Osteoblast (primary cell): ENCODE measurements around the gene IRF7. TPM values are rescaled to one million over a fixed set of nuclear protein-coding genes. Genes with fewer than 3 reads are reported as not detected.

ENCODE experiments used
- DNase-seq: peaks from one replicate; pipeline ENCODE4 v3.0.0; 2011; ENCODE audit warnings: low spot score, mixed read lengths; ENCODE audit not compliant: insufficient read length; ENCODE audit errors: missing footprints
- H2AFZ ChIP-seq: 2 replicates; pipeline ENCODE4 v1.6.0; 2011; ENCODE audit warnings: mild to moderate bottlenecking, low read length
- H3K27ac ChIP-seq: 2 replicates; pipeline ENCODE4 v1.5.1; 2011; ENCODE audit warnings: mild to moderate bottlenecking, low read depth, low read length, moderate library complexity
- H3K27me3 ChIP-seq: 2 replicates; pipeline ENCODE4 v1.6.0; 2012; ENCODE audit warnings: mild to moderate bottlenecking, control low read depth, inconsistent platforms, low read length, moderate library complexity; ENCODE audit not compliant: insufficient read depth
- H3K36me3 ChIP-seq: 2 replicates; pipeline ENCODE4 v1.5.1; 2011; ENCODE audit warnings: mild to moderate bottlenecking, low read length, control low read depth, moderate library complexity; ENCODE audit not compliant: insufficient read depth
- H3K4me1 ChIP-seq: 2 replicates; pipeline ENCODE4 v1.5.1; 2011; ENCODE audit warnings: mild to moderate bottlenecking, low read length, control low read depth, moderate library complexity; ENCODE audit not compliant: insufficient read depth
- H3K4me2 ChIP-seq: 2 replicates; pipeline ENCODE4 v1.6.0; 2011; ENCODE audit warnings: mild to moderate bottlenecking, low read length; ENCODE audit not compliant: insufficient read depth
- H3K4me3 ChIP-seq: fragments of 200-600 bp; sonication (generic); 3 replicates; pipeline ENCODE4 v1.5.1; 2012; ENCODE audit warnings: mild to moderate bottlenecking, low read length, inconsistent platforms; ENCODE audit not compliant: insufficient read depth
- H3K79me2 ChIP-seq: 2 replicates; pipeline ENCODE4 v1.6.0; 2012; ENCODE audit warnings: mild to moderate bottlenecking, low read length, control low read depth, inconsistent platforms; ENCODE audit not compliant: insufficient read depth
- H3K9me3 ChIP-seq: 2 replicates; pipeline ENCODE4 v1.5.1; 2011; ENCODE audit warnings: low read depth, low read length, control low read depth
- H4K20me1 ChIP-seq: 2 replicates; pipeline ENCODE4 v1.6.0; 2012; ENCODE audit warnings: mild to moderate bottlenecking, low read length, control low read depth; ENCODE audit not compliant: insufficient read depth
- CTCF ChIP-seq: IDR thresholded peaks from 2 replicates; pipeline ENCODE4 v1.5.1; 2011; ENCODE audit warnings: mild to moderate bottlenecking, low read depth, low read length, moderate library complexity; ENCODE audit errors: extremely low read depth
- total RNA-seq: library from RNA; depleted of rRNA; stranded (reverse); fragments of >200 nt; gene quantifications from 2 replicates; pipeline ENCODE4 v1.2.3, GENCODE V29; 2012

The IRF7 gene
- total RNA-seq, 1 donor = 21.4 TPM

GRCh38 chr11:609341-609811, 6.4 kb downstream of the IRF7 start:
- peaks cover 79% of the 10 kb centered on the region for H3K36me3 ChIP-seq
- TF ChIP-seq CTCF = no peak

GRCh38 chr11:608791-609251, 6.9 kb downstream of the IRF7 start:
- Histone ChIP-seq H3K4me1 (no peaks in the 10 kb centered on the region), H3K36me3 (peaks cover 85% of the 10 kb centered on the region), H4K20me1 (peaks cover 30% of the 10 kb centered on the region), H3K9me3 (no peaks in the 10 kb centered on the region), H3K4me2 (no peak overlapping the region), H3K27me3 (no peaks in the 10 kb centered on the region), H2AFZ (no peak overlapping the region), H3K79me2 (no peaks in the 10 kb centered on the region), H3K4me3 (no peak overlapping the region), H3K27ac (no peak overlapping the region)
- no peak for DNase-seq
- TF ChIP-seq CTCF = no peak

More at GRCh38 chr11:609341-609811, 6.4 kb downstream of the IRF7 start:
- Histone ChIP-seq H3K4me2 (no peak overlapping the region), H3K27me3 (no peaks in the 10 kb centered on the region), H4K20me1 (peaks cover 28% of the 10 kb centered on the region), H3K9me3 (no peaks in the 10 kb centered on the region), H2AFZ (no peak overlapping the region), H3K4me3 (no peak overlapping the region), H3K79me2 (no peaks in the 10 kb centered on the region), H3K27ac (no peak overlapping the region), H3K4me1 (no peaks in the 10 kb centered on the region)
- DNase-seq = no peak

GRCh38 chr11:607971-608659, 7.6 kb downstream of the IRF7 start:
- H3K4me3 ChIP-seq = no peak overlapping the region
- peaks cover 28% of the 10 kb centered on the region for H4K20me1 ChIP-seq
- H3K9me3 ChIP-seq = no peaks in the 10 kb centered on the region
- H3K4me1 ChIP-seq = no peaks in the 10 kb centered on the region
- no peak for TF ChIP-seq CTCF
- peaks cover 2% of the 10 kb centered on the region for H3K79me2 ChIP-seq
- no peak overlapping the region for H3K4me2 ChIP-seq
- no peaks in the 10 kb centered on the region for H3K27me3 ChIP-seq
- peaks cover 88% of the 10 kb centered on the region for H3K36me3 ChIP-seq
- H2AFZ ChIP-seq = no peak overlapping the region
- no peak overlapping the region for H3K27ac ChIP-seq
- no peak for DNase-seq

GRCh38 chr11:607020-607780, 8.6 kb downstream of the IRF7 start:
- Histone ChIP-seq H3K36me3 (peaks cover 88% of the 10 kb centered on the region), H2AFZ (no peak overlapping the region), H3K4me3 (no peak overlapping the region), H3K79me2 (peaks cover 4% of the 10 kb centered on the region), H4K20me1 (peaks cover 19% of the 10 kb centered on the region), H3K27me3 (no peaks in the 10 kb centered on the region), H3K4me2 (no peak overlapping the region), H3K27ac (peak overlapping the region; percentile 31), H3K4me1 (no peaks in the 10 kb centered on the region), H3K9me3 (no peaks in the 10 kb centered on the region)
- DNase-seq = no peak
- TF ChIP-seq CTCF = no peak
